ENCODE data around the gene PPP1R3G. TPM values are rescaled to one million over a fixed set of nuclear protein-coding genes. Genes with fewer than 3 reads are reported as not detected.

PPP1R3G gene
- total and polyA plus RNA-seq, 4 donors = 0.10 to 1.5 (median 0.43) TPM

- H3K36me3 ChIP-seq (ENCODE audit: control insufficient read depth in 4 of 4, insufficient read depth in 4 of 4, low read length in 4 of 4) = peaks cover 0 to 5% (median 4%) of the 10 kb centered on the region in 4 donors
- H3K9me3 ChIP-seq (ENCODE audit: control insufficient read depth in 4 of 4, insufficient read depth in 3 of 4, low read length in 3 of 4) = no peaks in the 10 kb centered on the region
- ATAC-seq (ENCODE audit: insufficient read depth, low FRiP score) (no peak), DNase-seq (no peak)
- H3K27ac ChIP-seq (ENCODE audit: low read depth in 1 of 2, low read length in 1 of 2) = peak overlapping the region in 1 of 2 donors; percentile 10
- no peak overlapping the region for H3K9ac ChIP-seq (ENCODE audit: insufficient read depth in 1 of 2, low read length in 2 of 2)
- no peak overlapping the region for H3K4me3 ChIP-seq
- no peak for TF ChIP-seq CTCF (IDR thresholded peaks at IDR 0.05; ENCODE audit: control extremely low read depth, extremely low read depth)
- 81 to 92% methylated on average over 6 of the region's 6 CpGs for WGBS, 2 donors
- no peaks in the 10 kb centered on the region for H3K27me3 ChIP-seq (ENCODE audit: control insufficient read depth in 3 of 3, insufficient read depth in 3 of 3, low read length in 2 of 3)
- peaks cover 0 to 7% (median 0%) of the 10 kb centered on the region in 5 donors for H3K4me1 ChIP-seq (ENCODE audit: control insufficient read depth in 5 of 5, insufficient read depth in 5 of 5, low read length in 5 of 5)
Measured at GRCh38 chr6:5108536-5109150, 23.5 kb downstream of the PPP1R3G start.

- Histone ChIP-seq H3K27me3 (ENCODE audit: control insufficient read depth in 3 of 3, insufficient read depth in 3 of 3, low read length in 2 of 3) (no peaks in the 10 kb centered on the region), H3K36me3 (ENCODE audit: control insufficient read depth in 4 of 4, insufficient read depth in 4 of 4, low read length in 4 of 4) (peaks cover 0 to 5% (median 4%) of the 10 kb centered on the region in 4 donors), H3K9me3 (ENCODE audit: control insufficient read depth in 4 of 4, insufficient read depth in 3 of 4, low read length in 3 of 4) (no peaks in the 10 kb centered on the region), H3K4me1 (ENCODE audit: control insufficient read depth in 5 of 5, insufficient read depth in 5 of 5, low read length in 5 of 5) (peaks cover 0 to 7% (median 0%) of the 10 kb centered on the region in 5 donors), H3K9ac (ENCODE audit: insufficient read depth in 1 of 2, low read length in 2 of 2) (no peak overlapping the region), H3K27ac (ENCODE audit: low read depth in 1 of 2, low read length in 1 of 2) (no peak overlapping the region), H3K4me3 (no peak overlapping the region)
- WGBS, 2 donors = 92 to 96% methylated on average over 10 of the region's 10 CpGs
- ATAC-seq (ENCODE audit: insufficient read depth, low FRiP score) (no peak), DNase-seq (no peak)
- TF ChIP-seq CTCF (IDR thresholded peaks at IDR 0.05; ENCODE audit: control extremely low read depth, extremely low read depth) = no peak
Measured at GRCh38 chr6:5109436-5109835, 24.3 kb downstream of the PPP1R3G start.

GRCh38 chr6:5110246-5110645 lies 25.1 kb downstream of the PPP1R3G start:
- Histone ChIP-seq H3K4me1 (ENCODE audit: control insufficient read depth in 5 of 5, insufficient read depth in 5 of 5, low read length in 5 of 5) (peaks cover 0 to 7% (median 0%) of the 10 kb centered on the region in 5 donors), H3K9me3 (ENCODE audit: control insufficient read depth in 4 of 4, insufficient read depth in 3 of 4, low read length in 3 of 4) (no peaks in the 10 kb centered on the region), H3K27ac (ENCODE audit: low read depth in 1 of 2, low read length in 1 of 2) (no peak overlapping the region), H3K4me3 (no peak overlapping the region), H3K9ac (ENCODE audit: insufficient read depth in 1 of 2, low read length in 2 of 2) (no peak overlapping the region), H3K36me3 (ENCODE audit: control insufficient read depth in 4 of 4, insufficient read depth in 4 of 4, low read length in 4 of 4) (peaks cover 0 to 5% (median 4%) of the 10 kb centered on the region in 4 donors), H3K27me3 (ENCODE audit: control insufficient read depth in 3 of 3, insufficient read depth in 3 of 3, low read length in 2 of 3) (no peaks in the 10 kb centered on the region)
- no peak for ATAC-seq (ENCODE audit: insufficient read depth, low FRiP score)
- 94 to 96% methylated on average over 16 of the region's 16 CpGs for WGBS, 2 donors
- no peak for TF ChIP-seq CTCF (IDR thresholded peaks at IDR 0.05; ENCODE audit: control extremely low read depth, extremely low read depth)
- no peak for DNase-seq
